ENCODE data around the gene SLC19A2.

The SLC19A2 gene

GRCh38 chr1:169474302-169474995 is 11.3 kb downstream of the SLC19A2 start:
- no peak for DNase-seq

GRCh38 chr1:169473347-169473746 is 12.4 kb downstream of the SLC19A2 start:
- peak; percentile 39 to 57 (median 45) for DNase-seq

DNA sequence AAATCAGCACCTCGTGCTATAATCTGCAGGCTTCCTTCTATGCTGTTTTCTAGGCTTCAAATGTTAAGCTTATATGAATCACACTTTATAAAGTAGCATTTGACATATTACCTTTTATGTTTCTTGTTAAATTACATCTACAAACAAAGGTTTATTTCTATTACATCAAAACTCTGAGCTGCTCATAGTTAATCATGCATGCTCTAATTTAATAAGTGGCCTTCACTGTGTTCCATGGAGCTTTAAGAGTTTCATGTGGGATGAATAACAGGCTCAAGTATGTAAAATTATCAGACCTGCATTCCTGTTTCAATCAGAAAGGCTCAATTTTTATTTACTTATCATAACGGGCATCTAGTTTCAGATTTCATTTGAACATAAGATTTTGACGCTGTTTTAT is 13.0 kb downstream of the SLC19A2 start:
- DNase-seq: no peak

GRCh38 chr1:169468982-169469381 is 16.8 kb downstream of the SLC19A2 start:
- no peak for DNase-seq

GRCh38 chr1:169466259-169467230 is 19.2 kb downstream of the SLC19A2 start:
- DNase-seq: peak; percentile 59 to 60 (median 59)

GRCh38 chr1:169465281-169465680 is 20.5 kb downstream of the SLC19A2 start:
- no peak for DNase-seq

DNA sequence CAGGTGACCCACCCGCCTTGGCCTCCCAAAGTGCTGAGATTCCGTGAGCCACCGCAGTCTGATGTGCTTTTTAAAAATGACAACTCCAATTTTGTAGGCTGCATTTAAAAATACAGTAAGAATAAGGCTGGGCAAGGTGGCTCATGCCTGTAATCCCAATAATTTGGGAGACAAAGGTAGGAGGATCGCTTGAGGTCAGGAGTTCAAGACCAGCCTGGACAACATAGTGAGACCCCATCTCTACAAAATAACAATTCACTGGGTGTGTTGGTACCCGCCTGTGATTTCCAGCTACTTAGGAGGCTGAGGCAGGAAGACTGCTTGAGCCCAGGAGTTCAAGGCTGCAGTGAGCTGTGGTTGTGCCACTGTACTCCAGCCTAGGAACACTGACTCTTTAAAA is 23.4 kb downstream of the SLC19A2 start:
- no peak for DNase-seq

DNA sequence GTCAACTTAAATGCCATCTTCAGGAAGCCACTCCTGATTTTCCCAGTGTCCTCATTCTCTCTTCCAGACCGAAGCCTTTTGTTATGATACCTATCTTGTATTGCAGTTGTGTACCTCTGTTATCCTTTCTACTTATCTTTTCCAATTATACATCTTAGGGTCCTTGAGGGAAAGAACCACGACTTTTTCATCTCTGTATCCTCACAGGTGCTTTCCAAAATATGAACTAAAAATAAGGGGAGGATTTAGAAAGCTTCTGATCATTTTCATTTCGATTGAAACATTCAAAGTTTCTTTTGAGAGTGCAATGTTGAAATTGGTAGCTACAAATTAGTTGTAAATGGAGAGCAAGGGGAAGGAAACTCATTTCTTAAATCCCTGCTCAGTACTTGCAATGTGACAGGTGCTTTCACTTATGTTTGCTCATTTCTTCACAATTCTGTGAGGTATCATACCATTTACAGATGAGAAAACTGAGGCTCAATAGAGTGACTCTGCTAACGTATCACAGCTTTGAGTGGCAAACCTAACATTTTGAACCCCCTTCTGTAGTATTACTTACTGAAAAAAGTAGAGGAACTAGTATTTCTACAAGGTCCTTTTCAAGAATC is 24.2 kb downstream of the SLC19A2 start:
- no peak for DNase-seq

- DNase-seq: peak in 1 of 3 donors; percentile 11
Observed at GRCh38 chr1:169460191-169460833, 25.4 kb downstream of the SLC19A2 start.

- no peak for DNase-seq
Observed at GRCh38 chr1:169457443-169457842, 28.3 kb downstream of the SLC19A2 start.

DNA sequence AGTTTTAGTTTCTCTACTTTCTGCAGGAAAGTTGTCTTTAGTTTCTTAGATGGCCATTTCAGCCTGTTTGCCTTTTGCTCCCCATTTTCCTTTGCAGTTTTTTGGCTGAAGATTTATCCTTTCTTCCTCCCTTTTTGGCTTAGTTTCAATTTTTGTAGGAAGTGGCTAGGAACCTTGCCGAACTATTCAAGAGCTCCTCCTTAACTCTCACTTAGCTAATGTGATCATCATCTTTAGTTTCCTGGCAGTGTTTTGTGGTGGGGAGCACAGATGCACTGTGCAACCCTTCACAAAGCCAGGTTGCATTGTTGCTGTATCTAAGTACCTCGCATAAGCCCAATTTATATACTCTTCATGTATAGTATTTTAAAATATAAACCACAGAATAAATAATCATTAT is 29.7 kb downstream of the SLC19A2 start:
- no peak for DNase-seq

DNA sequence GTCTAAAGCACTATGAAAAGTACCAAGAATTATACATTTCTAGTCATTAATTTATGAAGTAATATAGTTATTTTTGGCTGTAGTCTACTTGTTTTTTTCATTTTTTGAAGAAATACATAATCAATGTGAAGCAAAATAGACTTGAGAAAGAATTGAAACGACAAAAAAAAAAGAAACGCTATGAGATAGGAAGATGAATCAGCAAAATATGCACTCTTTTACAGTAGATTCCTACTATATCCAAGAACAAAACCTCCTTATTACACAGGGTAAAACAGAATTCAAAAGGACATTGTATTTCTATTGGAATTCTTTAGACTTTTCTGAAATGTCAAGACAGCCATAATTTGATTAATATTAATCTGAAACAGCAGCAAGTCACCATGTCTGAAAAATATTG is 32.8 kb downstream of the SLC19A2 start:
- no peak for DNase-seq

DNA sequence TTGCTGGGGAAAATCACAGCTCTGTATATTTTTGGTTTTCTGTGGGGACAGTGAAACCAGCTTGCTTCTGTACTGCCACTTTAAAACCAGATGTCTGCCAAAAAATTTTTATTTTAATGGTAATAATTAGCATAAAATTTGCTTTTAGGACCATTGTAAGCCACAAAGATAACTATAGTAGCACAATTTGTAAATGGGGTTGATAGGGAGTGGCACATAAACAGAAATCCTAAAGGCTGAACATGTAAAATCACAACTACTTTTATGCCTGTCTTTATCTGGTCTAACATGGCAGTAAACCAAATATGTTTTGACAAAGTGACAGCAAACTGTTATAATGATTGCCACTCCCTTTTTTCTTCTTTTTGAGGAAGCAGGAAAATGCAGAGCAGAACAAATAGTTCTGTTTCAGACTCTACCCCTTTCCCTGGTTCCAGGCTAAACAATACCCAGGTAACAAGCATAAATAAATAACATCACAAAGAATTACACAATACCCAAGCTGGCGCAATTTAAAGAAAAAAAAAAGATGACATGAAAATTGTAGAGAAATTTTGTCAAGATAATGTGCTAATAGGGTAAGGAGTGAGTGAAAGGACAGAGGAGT is 34.4 kb downstream of the SLC19A2 start:
- DNase-seq: no peak

DNA sequence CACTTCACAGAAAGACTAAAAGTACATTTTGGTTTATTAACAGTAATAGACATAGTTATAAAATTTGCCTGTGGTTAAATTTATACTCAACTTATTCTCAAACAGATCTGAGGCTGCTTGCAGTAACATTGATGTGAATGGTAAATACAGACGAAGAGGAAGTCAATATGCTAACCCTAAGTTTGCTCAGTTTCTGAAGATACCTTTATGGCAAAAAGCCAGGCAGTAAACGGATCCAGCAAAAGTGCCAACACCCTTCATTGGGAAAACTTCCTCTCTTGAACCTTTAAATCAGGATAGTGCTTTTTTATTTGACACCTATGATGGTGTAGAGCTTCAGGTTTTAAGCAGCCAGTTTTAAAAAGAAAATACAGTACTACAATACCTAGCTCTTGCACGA is 41.8 kb downstream of the SLC19A2 start:
- DNase-seq: no peak

DNA sequence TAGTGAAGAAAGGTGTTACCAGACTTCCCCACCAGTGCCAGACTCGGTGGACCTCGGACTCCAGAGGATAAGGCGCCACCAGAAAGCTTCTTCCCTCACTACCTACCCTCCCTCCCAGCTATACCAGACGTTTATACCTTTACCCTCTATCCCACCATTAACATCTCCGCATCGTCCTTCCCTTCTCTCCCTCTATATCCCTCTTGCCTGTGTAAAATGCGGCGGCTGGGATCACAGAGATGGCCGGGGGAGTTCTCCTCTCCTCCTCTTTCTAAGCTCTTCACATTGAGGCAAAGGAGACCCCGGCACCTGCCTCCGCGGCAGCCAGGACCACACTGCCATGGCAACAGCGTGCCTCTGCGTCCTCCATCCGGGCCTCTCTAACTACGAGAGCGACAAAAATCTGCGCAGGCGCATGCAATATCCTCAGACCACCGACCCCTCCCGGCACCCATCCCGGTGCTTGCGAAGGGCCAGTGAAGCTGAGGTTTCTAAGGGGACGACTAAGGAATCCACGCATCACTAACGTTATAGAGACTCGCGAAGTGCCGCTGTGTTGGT is 58.6 kb downstream of the SLC19A2 start, which contains the start of gene CCDC181:
TSS of gene CCDC181 (minus strand) at position 394 of the 561 bp plus-strand sequence. CDS start 2,547 bp downstream, outside the sequence.
- peak in 2 of 3 donors; percentile 6 to 9 for DNase-seq

GRCh38 chr1:169426174-169426705 is 59.5 kb downstream of the SLC19A2 start:
- no peak for DNase-seq

DNA sequence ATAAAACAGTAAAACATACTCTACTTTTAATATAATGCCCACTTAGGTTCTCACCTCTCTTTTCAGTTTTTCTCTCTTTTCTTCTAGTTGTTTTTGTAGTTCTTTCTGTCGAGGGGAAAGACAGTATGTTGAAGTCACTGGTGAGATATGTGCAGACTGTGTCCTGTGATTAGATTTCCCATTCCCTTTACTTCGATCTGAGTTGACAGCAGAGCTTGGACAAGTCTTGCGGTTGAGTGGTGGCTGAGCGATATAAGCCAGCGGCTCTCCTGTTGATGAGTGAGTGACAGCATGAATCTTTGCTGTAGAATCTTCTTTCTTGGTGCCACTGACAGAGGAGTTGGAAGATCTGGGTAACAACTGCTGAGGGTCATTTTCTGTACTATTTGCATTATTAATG is 64.4 kb downstream of the SLC19A2 start:
- DNase-seq: no peak

DNA sequence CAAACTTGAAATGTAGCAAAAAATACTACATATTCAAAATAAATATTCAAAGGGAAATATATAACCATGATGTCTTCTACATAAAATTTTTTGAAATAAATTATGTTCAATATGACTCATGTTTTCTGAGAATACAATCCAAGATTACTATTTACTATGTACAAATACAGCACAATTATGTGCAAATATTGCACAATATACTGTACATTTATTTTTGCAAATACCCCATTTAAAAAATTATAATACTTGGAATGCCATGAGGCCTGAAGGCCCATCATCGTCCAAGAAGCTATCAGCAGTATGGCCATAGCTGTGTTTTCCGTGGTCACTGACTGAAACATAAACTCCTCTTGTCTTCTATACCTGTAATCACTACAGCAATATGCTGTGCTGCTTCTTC is 70.8 kb downstream of the SLC19A2 start:
- DNase-seq: no peak

Data from suppressor macrophage treated with lipopolysaccharide for 1 hour (primary cell).